Measurements from ENCODE around the gene PHF10. TPM values are rescaled to one million over a fixed set of nuclear protein-coding genes. Genes with fewer than 3 reads are reported as not detected.
"Not testable (repeated sequence)": the region's sequence is repeated elsewhere in the genome, so short reads cannot be mapped to it uniquely, and the experiment has no call there.

The PHF10 gene
- 100 to 1,000 TPM in 4 of 5 donors, 10 to 100 TPM in 1; 77.9 to 126 (median 114) TPM for polyA plus RNA-seq (ENCODE audit: insufficient read depth in 1 of 5, insufficient read length in 5 of 5, low replicate concordance in 1 of 5)
- long read RNA-seq, donor 1, full-length matches to known transcripts: 25 of 37 reads
- long read RNA-seq, donor 1, partial matches to known transcripts: 12 of 37 reads
- long read RNA-seq, donor 1, other reads (novel, unspliced or antisense): 0 of 37 reads
- long read RNA-seq, donor 2, full-length matches to known transcripts: 15 of 15 reads
- long read RNA-seq, donor 2, partial matches to known transcripts: 0 of 15 reads
- long read RNA-seq, donor 2, other reads (novel, unspliced or antisense): 0 of 15 reads
- long read RNA-seq, donor 3, full-length matches to known transcripts: 15 of 15 reads
- long read RNA-seq, donor 3, partial matches to known transcripts: 0 of 15 reads
- long read RNA-seq, donor 3, other reads (novel, unspliced or antisense): 0 of 15 reads
- long read RNA-seq, donor 4, full-length matches to known transcripts: 9 of 9 reads
- long read RNA-seq, donor 4, partial matches to known transcripts: 0 of 9 reads
- long read RNA-seq, donor 4, other reads (novel, unspliced or antisense): 0 of 9 reads
- long read RNA-seq, donor 5, full-length matches to known transcripts: 13 of 50 reads
- long read RNA-seq, donor 5, partial matches to known transcripts: 37 of 50 reads
- long read RNA-seq, donor 5, other reads (novel, unspliced or antisense): 0 of 50 reads
- long read RNA-seq, donor 6, full-length matches to known transcripts: 23 of 23 reads
- long read RNA-seq, donor 6, partial matches to known transcripts: 0 of 23 reads
- long read RNA-seq, donor 6, other reads (novel, unspliced or antisense): 0 of 23 reads
- long read RNA-seq, donor 7, full-length matches to known transcripts: 17 of 25 reads
- long read RNA-seq, donor 7, partial matches to known transcripts: 8 of 25 reads
- long read RNA-seq, donor 7, other reads (novel, unspliced or antisense): 0 of 25 reads
- long read RNA-seq, donor 8, full-length matches to known transcripts: 5 of 5 reads
- long read RNA-seq, donor 8, partial matches to known transcripts: 0 of 5 reads
- long read RNA-seq, donor 8, other reads (novel, unspliced or antisense): 0 of 5 reads

- DNase-seq: peak; percentile 59 to 75
Observed at GRCh38 chr6:169724494-169725124, at the start of gene PHF10. TSS of gene PHF10 (minus strand) at chr6:169724500. CDS start at chr6:169723931, 569 bp downstream.

- DNase-seq: no peak
Observed at GRCh38 chr6:169766921-169767736, 42.8 kb upstream of the PHF10 start.

GRCh38 chr6:169766232-169766631 lies 41.9 kb upstream of the PHF10 start:
- peak; percentile 55 to 72 for DNase-seq

- not testable (repeated sequence) for DNase-seq
Observed at GRCh38 chr6:169765789-169766188, 41.5 kb upstream of the PHF10 start.

GRCh38 chr6:169763881-169764280 lies 39.6 kb upstream of the PHF10 start:
- DNase-seq: no peak

GRCh38 chr6:169763308-169763707 lies 39.0 kb upstream of the PHF10 start:
- DNase-seq: no peak

- DNase-seq: no peak
Observed at GRCh38 chr6:169755162-169755561, 30.9 kb upstream of the PHF10 start.

GRCh38 chr6:169752074-169752623 lies 27.8 kb upstream of the PHF10 start:
- no peak for DNase-seq

- DNase-seq: peak; percentile 95 to 96
Observed at GRCh38 chr6:169751242-169752073, 27.2 kb upstream of the PHF10 start, which contains the start of the genes DYNLT2 and ERMARD. TSS of gene DYNLT2 (minus strand) at chr6:169751572. CDS start at chr6:169751458, 114 bp downstream. TSS of gene ERMARD (plus strand) at chr6:169751622. CDS start at chr6:169751658, 36 bp downstream.

- no peak for DNase-seq
Observed at GRCh38 chr6:169746556-169746955, 22.3 kb upstream of the PHF10 start.

- DNase-seq: no peak
Observed at GRCh38 chr6:169745405-169745804, 21.1 kb upstream of the PHF10 start.

GRCh38 chr6:169741344-169741743 lies 17.0 kb upstream of the PHF10 start:
- no peak for DNase-seq

- DNase-seq: no peak
Observed at GRCh38 chr6:169738976-169739529, 14.8 kb upstream of the PHF10 start.

GRCh38 chr6:169738204-169738975 lies 14.1 kb upstream of the PHF10 start:
- DNase-seq: no peak

- no peak for DNase-seq
Observed at GRCh38 chr6:169729961-169730360, 5.7 kb upstream of the PHF10 start.

GRCh38 chr6:169726963-169727362 lies 2.7 kb upstream of the PHF10 start:
- no peak for DNase-seq

GRCh38 chr6:169726049-169726400 lies 1.7 kb upstream of the PHF10 start:
- no peak for DNase-seq
